ENCODE results near the gene DMXL1. TPM values are rescaled to one million over a fixed set of nuclear protein-coding genes. Genes with fewer than 3 reads are reported as not detected.

Gene DMXL1
- total and polyA plus RNA-seq, 8 donors, result 37.5 to 48.3 (median 42.4) TPM

- intact Hi-C loops (cut with DNase I), result no loop called here
- peak overlapping the region in 1 of 2 donors; percentile 9 for H3K27ac ChIP-seq
- H3K4me3 ChIP-seq, result no peak overlapping the region
- H3K9me3 ChIP-seq, result no peaks in the 10 kb centered on the region
- no peaks in the 10 kb centered on the region for H3K27me3 ChIP-seq
- no peak for TF ChIP-seq CTCF (IDR thresholded peaks at IDR 0.05)
- ATAC-seq, result no peak
- H3K36me3 ChIP-seq, result no peaks in the 10 kb centered on the region
- peaks cover 13 to 62% of the 10 kb centered on the region in 2 donors for H3K4me1 ChIP-seq
- no peak for DNase-seq
Measured at GRCh38 chr5:119291877-119292276, 221.0 kb downstream of the DMXL1 start.

DNA sequence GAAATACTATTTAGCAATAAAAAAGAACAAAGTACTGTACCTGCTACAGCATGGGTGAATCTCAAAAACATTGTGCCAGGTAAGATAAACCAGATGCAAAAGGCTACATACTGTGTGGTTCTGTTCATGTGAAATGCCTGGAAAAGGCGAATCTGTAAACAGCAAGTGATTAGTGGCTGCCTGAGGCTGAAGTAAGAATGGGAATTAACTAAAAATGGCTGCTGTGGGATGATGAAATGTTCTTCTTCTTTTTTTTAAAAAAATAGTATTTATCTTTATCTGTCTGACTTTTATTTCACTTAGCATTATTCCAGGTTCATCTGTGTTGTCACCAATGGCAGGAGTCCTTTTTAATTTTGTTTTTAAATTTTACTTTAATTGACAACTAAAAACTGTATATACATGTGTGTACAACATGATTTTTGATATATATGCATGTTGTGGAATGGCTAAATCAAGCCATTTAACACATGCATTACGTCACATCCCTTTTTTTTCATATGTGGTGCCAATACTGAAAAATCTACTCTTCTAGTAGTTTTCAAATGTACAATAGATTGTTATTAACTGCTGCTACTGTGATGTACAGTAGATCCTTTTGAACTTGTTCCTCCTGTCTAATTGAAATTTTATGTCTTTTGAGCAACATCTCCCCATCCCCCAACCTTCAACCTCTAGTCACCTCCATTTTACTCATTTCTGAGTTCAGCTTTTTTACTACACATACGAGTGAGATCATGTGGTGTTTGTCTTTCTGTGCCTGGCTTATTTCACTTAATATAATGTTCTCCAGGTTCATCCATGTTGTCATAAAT, 222.0 kb downstream of the DMXL1 start:
- no peak overlapping the region for H3K4me3 ChIP-seq
- no peaks in the 10 kb centered on the region for H3K36me3 ChIP-seq
- no peak for TF ChIP-seq CTCF (IDR thresholded peaks at IDR 0.05)
- no peaks in the 10 kb centered on the region for H3K27me3 ChIP-seq
- DNase-seq (no peak), ATAC-seq (no peak)
- intact Hi-C loops (cut with DNase I), result no loop called here
- peak overlapping the region in 1 of 2 donors; percentile 13 for H3K27ac ChIP-seq
- no peaks in the 10 kb centered on the region for H3K9me3 ChIP-seq
- peaks cover 13 to 51% of the 10 kb centered on the region in 2 donors for H3K4me1 ChIP-seq

GRCh38 chr5:119293516-119293829, 222.6 kb downstream of the DMXL1 start:
- ATAC-seq (no peak), DNase-seq (no peak)
- H3K27ac ChIP-seq, result no peak overlapping the region
- peaks cover 8 to 46% of the 10 kb centered on the region in 2 donors for H3K4me1 ChIP-seq
- no peak for TF ChIP-seq CTCF (IDR thresholded peaks at IDR 0.05)
- H3K27me3 ChIP-seq, result no peaks in the 10 kb centered on the region
- intact Hi-C loops (cut with DNase I), result no loop called here
- H3K4me3 ChIP-seq, result no peak overlapping the region
- no peaks in the 10 kb centered on the region for H3K36me3 ChIP-seq
- no peaks in the 10 kb centered on the region for H3K9me3 ChIP-seq

Small RNA genes lying within 50 kb of the gene (microRNA-seq; reads per million reads assigned to microRNA genes)
- 0 reads per million in 2 donors for gene MIR5706

Other genes with a start within 250 kb of the DMXL1 start
- gene DTWD2, start 82.5 kb upstream of the DMXL1 start, total RNA-seq, result 1 to 10 TPM; 4.9 to 6.7 TPM
- gene DTWD2, start 82.5 kb upstream of the DMXL1 start, polyA plus RNA-seq (ENCODE audit: insufficient read length in 6 of 6), result 1 to 10 TPM; 5.5 to 8.5 (median 7.3) TPM